NCI-H748 (cell line): ENCODE data around the gene SCD.
"Not testable (repeated sequence)": the region's sequence is repeated elsewhere in the genome, so short reads cannot be mapped to it uniquely, and the experiment has no call there.

Source experiments
- DNase-seq: peaks from one replicate; lab custom pipeline; 2025; ENCODE audit not compliant: unreplicated experiment; lab: John Stamatoyannopoulos, UW

The SCD gene

DNA sequence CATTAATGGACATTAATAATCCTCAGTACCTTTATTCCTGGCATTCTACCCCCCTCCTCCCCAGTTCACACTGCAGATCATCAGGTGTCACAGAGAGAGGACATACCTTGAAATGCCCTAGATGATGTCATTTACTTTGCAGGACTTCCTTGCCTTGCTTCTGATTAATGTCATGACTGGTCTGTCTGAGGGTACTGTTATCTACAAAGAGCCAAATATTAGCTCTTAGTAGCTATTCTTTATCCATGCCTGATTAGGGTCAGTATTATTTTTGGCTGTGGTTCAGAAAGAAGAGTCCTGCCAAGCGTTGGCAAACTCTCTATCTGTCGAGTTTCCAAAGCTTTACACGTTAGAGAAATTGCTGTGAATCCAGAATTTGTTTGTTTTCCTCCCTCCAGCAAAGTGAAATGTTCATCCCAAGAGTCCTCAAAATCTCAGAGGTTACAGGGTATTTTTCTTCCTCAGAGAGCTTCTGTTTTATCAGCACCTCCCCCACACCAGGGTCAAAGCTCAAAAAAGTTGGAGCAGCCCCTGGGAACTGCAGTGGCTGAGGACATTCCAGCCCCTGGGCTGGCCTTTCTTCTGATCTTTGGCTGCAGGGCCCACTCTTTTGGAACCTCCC, 12.6 kb downstream of the SCD start:
- no peak for DNase-seq

DNA sequence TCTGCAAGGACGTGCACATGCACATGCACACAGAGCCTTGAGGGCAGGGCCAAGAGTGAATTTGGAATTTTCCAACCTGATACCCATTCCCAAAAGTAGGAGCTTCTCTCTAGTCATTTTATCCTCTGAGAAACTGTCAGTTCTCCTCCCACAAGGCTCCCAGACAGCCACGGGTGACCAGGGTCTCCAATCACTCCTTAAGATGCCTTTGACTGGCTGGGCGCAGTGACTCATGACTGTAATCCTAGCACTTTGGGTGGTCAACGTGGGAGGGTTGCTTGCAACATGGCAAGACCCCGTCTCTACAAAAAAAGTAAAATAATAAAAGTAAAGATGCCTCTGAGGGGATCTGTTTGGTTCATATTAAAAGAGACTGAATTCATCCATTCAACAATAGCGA, 13.2 kb downstream of the SCD start:
- DNase-seq, result no peak

DNA sequence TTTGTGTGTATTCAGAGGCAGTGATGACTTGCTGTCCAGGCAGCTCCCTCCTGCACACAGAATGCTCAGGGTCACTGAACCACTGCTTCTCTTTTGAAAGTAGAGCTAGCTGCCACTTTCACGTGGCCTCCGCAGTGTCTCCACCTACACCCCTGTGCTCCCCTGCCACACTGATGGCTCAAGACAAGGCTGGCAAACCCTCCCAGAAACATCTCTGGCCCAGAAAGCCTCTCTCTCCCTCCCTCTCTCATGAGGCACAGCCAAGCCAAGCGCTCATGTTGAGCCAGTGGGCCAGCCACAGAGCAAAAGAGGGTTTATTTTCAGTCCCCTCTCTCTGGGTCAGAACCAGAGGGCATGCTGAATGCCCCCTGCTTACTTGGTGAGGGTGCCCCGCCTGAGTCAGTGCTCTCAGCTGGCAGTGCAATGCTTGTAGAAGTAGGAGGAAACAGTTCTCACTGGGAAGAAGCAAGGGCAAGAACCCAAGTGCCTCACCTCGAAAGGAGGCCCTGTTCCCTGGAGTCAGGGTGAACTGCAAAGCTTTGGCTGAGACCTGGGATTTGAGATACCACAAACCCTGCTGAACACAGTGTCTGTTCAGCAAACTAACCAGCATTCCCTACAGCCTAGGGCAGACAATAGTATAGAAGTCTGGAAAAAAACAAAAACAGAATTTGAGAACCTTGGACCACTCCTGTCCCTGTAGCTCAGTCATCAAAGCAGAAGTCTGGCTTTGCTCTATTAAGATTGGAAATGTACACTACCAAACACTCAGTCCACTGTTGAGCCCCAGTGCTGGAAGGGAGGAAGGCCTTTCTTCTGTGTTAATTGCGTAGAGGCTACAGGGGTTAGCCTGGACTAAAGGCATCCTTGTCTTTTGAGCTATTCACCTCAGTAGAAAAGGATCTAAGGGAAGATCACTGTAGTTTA, 15.8 kb downstream of the SCD start:
- no peak for DNase-seq

DNA sequence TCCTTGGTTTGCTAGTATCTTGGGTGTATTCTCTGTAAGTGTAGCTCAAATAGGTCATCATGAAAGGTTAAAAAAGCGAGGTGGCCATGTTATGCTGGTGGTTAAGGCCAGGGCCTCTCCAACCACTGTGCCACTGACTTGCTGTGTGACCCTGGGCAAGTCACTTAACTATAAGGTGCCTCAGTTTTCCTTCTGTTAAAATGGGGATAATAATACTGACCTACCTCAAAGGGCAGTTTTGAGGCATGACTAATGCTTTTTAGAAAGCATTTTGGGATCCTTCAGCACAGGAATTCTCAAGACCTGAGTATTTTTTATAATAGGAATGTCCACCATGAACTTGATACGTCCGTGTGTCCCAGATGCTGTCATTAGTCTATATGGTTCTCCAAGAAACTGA, 17.1 kb downstream of the SCD start:
- DNase-seq, result no peak

GRCh38 chr10:100364735-100365391, 17.8 kb downstream of the SCD start:
- DNase-seq, result peak; percentile 42

DNA sequence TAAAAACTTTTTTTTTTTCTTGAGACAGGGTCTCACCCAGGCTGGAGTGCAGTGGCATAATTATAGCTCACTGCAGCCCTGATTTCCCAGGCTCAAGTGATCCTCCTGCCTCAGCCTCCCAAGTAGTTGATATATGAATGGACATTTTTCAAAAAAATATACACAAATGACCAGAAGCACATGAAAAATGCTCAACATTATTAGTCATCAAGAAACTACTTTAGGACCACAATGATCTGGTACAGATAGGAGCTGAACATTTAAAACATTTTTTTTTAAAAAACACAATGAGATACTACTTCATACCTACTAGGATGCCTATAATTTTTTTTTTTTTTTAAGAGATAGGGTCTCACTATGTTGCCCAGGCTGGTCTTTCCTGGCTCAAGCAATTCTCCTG, 21.7 kb downstream of the SCD start:
- no peak for DNase-seq

DNA sequence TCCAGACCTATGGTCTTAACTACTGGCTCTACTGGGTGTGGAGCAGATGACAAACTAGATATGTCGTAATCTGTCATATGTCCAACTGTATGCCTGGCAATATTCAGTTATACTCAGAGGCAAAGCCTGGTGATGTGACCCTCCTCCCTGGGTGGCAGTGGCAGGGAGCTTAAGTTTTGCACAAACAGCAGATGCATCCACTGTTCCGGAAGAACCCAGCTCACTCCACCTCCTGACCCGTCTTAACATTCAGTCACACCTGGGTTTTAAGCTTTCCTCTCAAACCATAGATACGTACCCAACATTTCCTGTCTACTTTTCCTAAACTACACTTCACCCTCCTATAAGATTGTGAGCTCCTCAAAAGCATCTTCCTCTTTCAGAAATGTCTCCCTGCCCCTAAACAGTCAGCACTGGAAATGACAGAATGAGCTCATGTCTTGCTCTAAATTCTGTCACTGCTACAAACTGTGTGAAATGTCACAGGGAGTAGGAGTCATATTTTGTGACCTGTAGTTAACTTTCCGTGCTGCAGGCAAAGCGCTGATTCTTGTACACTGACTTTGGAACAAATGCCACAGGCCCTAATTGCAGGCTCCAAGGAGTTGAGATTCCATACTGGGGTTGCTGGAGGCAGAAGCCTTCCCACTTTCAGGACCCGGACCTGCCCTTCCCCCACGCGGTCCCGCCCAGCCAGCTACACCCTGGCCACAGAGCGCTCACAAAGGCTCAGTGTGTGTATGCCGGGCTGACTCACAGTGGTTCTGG, 23.9 kb downstream of the SCD start:
- DNase-seq, result no peak

- no peak for DNase-seq
Observed at GRCh38 chr10:100371482-100372027, 24.5 kb downstream of the SCD start.

- no peak for DNase-seq
Observed at GRCh38 chr10:100372415-100373297, 25.6 kb downstream of the SCD start.

DNA sequence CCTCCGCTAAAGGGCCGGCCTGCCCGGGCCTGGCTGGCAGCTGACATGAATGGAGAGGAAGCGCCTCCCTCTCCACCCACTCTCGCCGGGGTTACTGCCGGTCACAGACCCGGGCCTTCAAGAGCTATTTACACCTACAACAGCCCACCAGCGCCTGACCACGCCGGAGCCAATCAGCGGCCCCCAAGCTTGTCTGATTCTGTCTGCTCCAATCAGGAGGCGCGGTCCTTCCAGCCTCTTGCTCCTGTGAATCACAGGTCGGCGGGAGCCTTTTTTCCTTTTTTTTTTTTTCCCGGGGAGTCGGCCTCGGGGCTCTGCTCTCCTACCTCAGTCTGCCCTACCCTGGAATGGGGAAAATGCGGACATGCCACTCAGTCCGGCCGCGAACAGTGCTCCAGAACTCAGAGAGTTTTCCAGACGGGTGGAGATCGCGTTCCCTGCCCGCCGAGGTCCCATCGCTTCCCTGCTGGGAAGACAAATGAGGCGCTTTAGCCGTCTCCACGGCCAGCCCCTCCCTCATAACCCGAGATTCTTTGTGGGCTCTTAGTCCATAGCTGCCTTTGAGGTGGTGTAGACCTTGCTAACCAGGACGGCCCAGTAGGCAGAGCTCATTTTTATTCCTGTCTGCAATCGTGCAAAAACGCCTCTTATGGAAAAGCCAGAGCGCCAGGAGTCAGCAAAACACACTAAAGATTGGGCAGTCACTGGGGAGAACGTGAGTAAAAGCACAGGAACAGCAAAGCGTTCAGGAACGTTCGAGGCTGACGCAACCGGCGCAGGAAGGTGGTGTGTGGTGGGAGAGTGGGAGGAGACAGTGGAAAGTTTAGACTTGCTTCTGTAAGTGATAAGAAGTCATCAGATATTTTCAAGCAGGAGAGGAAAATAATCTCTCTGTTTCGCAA, 26.5 kb downstream of the SCD start:
- peak; percentile 97 for DNase-seq

DNA sequence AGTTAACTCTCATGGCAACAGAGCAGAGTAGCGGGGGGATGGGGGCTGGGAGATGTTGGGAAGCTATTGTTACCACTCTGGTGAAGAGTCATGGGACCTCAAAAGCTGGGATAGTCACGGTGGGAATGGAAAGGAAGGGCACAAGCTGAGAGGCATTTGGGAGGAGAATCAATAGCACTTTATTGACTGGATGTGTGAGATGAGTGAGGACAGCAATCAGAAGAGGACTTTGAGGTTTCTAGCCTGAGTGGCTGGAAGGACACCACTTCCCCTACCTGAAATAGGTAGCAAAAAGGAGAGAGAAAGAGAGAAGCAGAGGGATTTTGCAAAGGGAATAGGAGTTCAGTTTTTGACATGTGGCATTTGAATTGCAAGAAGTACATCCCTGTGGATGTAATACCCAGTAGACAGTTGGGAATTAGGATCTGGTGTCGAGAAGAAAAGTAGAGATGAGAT, 27.2 kb downstream of the SCD start:
- peak; percentile 55 for DNase-seq

DNA sequence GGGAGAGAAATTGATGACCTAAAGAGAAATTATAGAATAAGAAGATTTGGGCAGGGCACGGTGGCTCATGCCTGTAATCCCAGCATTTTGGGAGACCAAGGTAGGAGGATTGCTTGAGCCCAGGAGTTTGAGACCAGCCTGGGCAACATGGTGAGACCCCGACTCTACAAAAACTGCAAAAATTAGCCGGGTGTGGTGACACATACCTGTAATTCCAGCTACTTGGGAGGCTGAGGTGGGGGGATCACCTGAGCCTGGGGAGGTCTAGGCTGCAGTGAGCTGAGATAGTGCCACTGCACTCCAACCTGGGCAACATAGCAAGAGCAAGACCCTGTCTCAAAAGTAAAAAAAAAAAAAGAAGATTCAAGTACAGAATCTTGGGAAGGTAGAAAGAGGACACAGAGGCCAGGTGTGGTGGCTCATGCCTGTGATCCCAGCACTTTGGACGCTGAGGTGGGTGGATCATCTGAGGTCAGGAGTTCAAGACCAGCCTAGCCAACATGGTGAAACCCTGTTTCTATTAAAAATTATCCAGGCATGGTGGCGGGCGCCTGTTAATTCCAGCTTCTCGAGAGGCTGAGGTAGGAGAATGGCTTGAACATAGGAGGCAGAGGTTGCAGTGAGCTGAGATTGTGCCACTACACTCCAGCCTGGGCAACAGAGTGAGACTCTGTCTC, 27.8 kb downstream of the SCD start:
- not testable (repeated sequence) for DNase-seq

- DNase-seq, result not testable (repeated sequence)
Observed at GRCh38 chr10:100376656-100377055, 29.6 kb downstream of the SCD start.

- no peak for DNase-seq
Observed at GRCh38 chr10:100377830-100378229, 30.8 kb downstream of the SCD start.

GRCh38 chr10:100380400-100380799, 33.4 kb downstream of the SCD start:
- DNase-seq, result no peak

GRCh38 chr10:100382553-100382952, 35.5 kb downstream of the SCD start:
- DNase-seq, result no peak

- no peak for DNase-seq
Observed at GRCh38 chr10:100383251-100383650, 36.2 kb downstream of the SCD start.
